IMR-90 (cell line): ENCODE data around the gene KCNAB3. TPM values are rescaled to one million over a fixed set of nuclear protein-coding genes. Genes with fewer than 3 reads are reported as not detected.

Experiments used
- ATAC-seq: fragments of 200-7000 bp; cut with Tn5 transposase; 2 replicates; pipeline ENCODE4 v1.9.1; 2020; ENCODE audit warnings: low read depth, mild to moderate bottlenecking, moderate library complexity
- BruUV-seq: library from RNA; stranded (reverse); fragments of 400-500 nt; replicated peaks from 2 replicates; lab custom pipeline; 2021; lab: Mats Ljungman, UMichigan
- CTCF ChIA-PET: fragments of 300-600 bp; formaldehyde crosslinking; extraction: SDS; loops from one replicate; lab custom pipeline; 2021; ENCODE audit warnings: antibody characterized with exemption; lab: Yijun Ruan, JAX
- POLR2A ChIA-PET: fragments of 300-600 bp; sonication (Branson Sonifier 250); formaldehyde crosslinking; loops from one replicate; lab custom pipeline; 2022; ENCODE audit warnings: antibody characterized with exemption; ENCODE audit not compliant: unreplicated experiment; lab: Charles Lee
- DNase-seq: peaks from one replicate; pipeline ENCODE4 v3.0.0; 2013
- H2AFZ ChIP-seq: replicated peaks from 2 replicates; pipeline ENCODE3; 2013; ENCODE audit warnings: low read length, mild to moderate bottlenecking; ENCODE audit not compliant: poor library complexity
- H2AK5ac ChIP-seq: 2 replicates; pipeline ENCODE4 v1.6.1; 2013; ENCODE audit warnings: low read depth, low read length, inconsistent platforms
- H2AK9ac ChIP-seq: replicated peaks from 2 replicates; pipeline ENCODE3; 2013; ENCODE audit warnings: mild to moderate bottlenecking, low read depth, low read length, moderate library complexity; ENCODE audit not compliant: poor library complexity
- H2BK120ac ChIP-seq: 2 replicates; pipeline ENCODE4 v1.6.1; 2013; ENCODE audit warnings: low read depth, low read length, inconsistent platforms
- H2BK15ac ChIP-seq: 3 replicates; pipeline ENCODE4 v1.6.1; 2013; ENCODE audit warnings: low read depth, low read length, inconsistent platforms
- H2BK20ac ChIP-seq: 2 replicates; pipeline ENCODE4 v1.6.1; 2013; ENCODE audit warnings: low read depth, mild to moderate bottlenecking, inconsistent platforms, low read length, moderate library complexity
- H2BK5ac ChIP-seq: 2 replicates; pipeline ENCODE4 v1.6.1; 2013; ENCODE audit warnings: mild to moderate bottlenecking, low read depth, low read length, inconsistent platforms; ENCODE audit not compliant: poor library complexity, severe bottlenecking
- H3K14ac ChIP-seq: replicated peaks from 2 replicates; pipeline ENCODE4 v1.6.1; 2013; ENCODE audit warnings: low read depth, low read length, inconsistent platforms
- H3K18ac ChIP-seq: 2 replicates; pipeline ENCODE4 v1.6.1; 2013; ENCODE audit warnings: low read depth, low read length, control low read depth
- H3K23ac ChIP-seq: 2 replicates; pipeline ENCODE4 v1.6.1; 2013; ENCODE audit warnings: low read depth, low read length, inconsistent platforms
- H3K27ac ChIP-seq: 2 replicates; pipeline ENCODE4 v1.5.1; 2013; ENCODE audit warnings: mild to moderate bottlenecking, control low read depth, low read length; ENCODE audit not compliant: insufficient read depth
- H3K27me3 ChIP-seq: 2 replicates; pipeline ENCODE4 v1.6.1; 2013; ENCODE audit warnings: low read length; ENCODE audit not compliant: control insufficient read depth, insufficient read depth
- H3K36me3 ChIP-seq: 2 replicates; pipeline ENCODE4 v1.6.1; 2013; ENCODE audit warnings: low read length, mixed read lengths; ENCODE audit not compliant: control insufficient read depth, insufficient read depth
- H3K4ac ChIP-seq: 2 replicates; pipeline ENCODE4 v1.6.1; 2013; ENCODE audit warnings: low read depth, low read length, inconsistent platforms
- H3K4me1 ChIP-seq: 2 replicates; pipeline ENCODE4 v1.6.1; 2013; ENCODE audit warnings: low read length, mixed read lengths; ENCODE audit not compliant: control insufficient read depth, insufficient read depth
- H3K4me2 ChIP-seq: 2 replicates; pipeline ENCODE4 v1.6.1; 2013; ENCODE audit warnings: low read depth, mild to moderate bottlenecking, control low read depth, low read length, moderate library complexity
- H3K4me3 ChIP-seq: 2 replicates; pipeline ENCODE4 v1.5.1; 2013; ENCODE audit warnings: low read depth, mild to moderate bottlenecking, control low read depth, low read length, moderate library complexity; ENCODE audit not compliant: insufficient read depth
- H3K56ac ChIP-seq: 2 replicates; pipeline ENCODE4 v1.6.1; 2013; ENCODE audit warnings: low read length, inconsistent platforms; ENCODE audit not compliant: insufficient read depth; ENCODE audit errors: extremely low read depth
- H3K79me1 ChIP-seq, 2 experiments: 2 replicates each; pipeline ENCODE4 v1.6.1; 2013; ENCODE audit warnings: low read length in 2 of 2, inconsistent platforms in 1 of 2, low read depth in 1 of 2
- H3K9ac ChIP-seq: 2 replicates; pipeline ENCODE4 v1.6.1; 2013; ENCODE audit warnings: low read depth, low read length, control low read depth
- H3K9me1 ChIP-seq: 2 replicates; pipeline ENCODE4 v1.6.1; 2013; ENCODE audit warnings: low read length, inconsistent platforms; ENCODE audit not compliant: insufficient read depth
- H3K9me3 ChIP-seq: 2 replicates; pipeline ENCODE4 v1.6.1; 2013; ENCODE audit warnings: low read length; ENCODE audit not compliant: control insufficient read depth, insufficient read depth
- H4K20me1 ChIP-seq: 2 replicates; pipeline ENCODE4 v1.6.1; 2013; ENCODE audit warnings: low read length, inconsistent platforms; ENCODE audit not compliant: insufficient read depth
- H4K5ac ChIP-seq: 2 replicates; pipeline ENCODE4 v1.6.1; 2013; ENCODE audit warnings: mild to moderate bottlenecking, low read depth, low read length, control low read depth
- H4K8ac ChIP-seq, 2 experiments: 2 replicates each; pipeline ENCODE4 v1.6.1; 2013; ENCODE audit warnings: low read depth in 2 of 2, low read length in 2 of 2, control low read depth in 1 of 2, inconsistent platforms in 1 of 2
- H4K91ac ChIP-seq: 2 replicates; pipeline ENCODE4 v1.6.1; 2013; ENCODE audit warnings: low read depth, low read length, inconsistent platforms; ENCODE audit not compliant: insufficient read depth
- CTCF ChIP-seq: conservative IDR thresholded peaks from 2 replicates; pipeline ENCODE4 v1.5.1; 2012; ENCODE audit warnings: mild to moderate bottlenecking, low read depth, low read length, improper control_type of control experiment
- FOS ChIP-seq: fragments of 150-350 bp; IDR thresholded peaks from 2 replicates; pipeline ENCODE4 v1.6.1; 2016; ENCODE audit warnings: low read depth, low read length
- RFX5 ChIP-seq: IDR thresholded peaks from 2 replicates; pipeline ENCODE4 v1.8.0; 2012; ENCODE audit warnings: low read depth, mild to moderate bottlenecking, low read length, moderate library complexity
- WGBS, 2 experiments: methylation state at CpG; one replicate each; pipeline versions ENCODE4 v1.1.5 to v1.1.7; 2013; ENCODE audit warnings: missing lambda C conversion rate in 2 of 2; ENCODE audit not compliant: insufficient read length in 1 of 2; ENCODE audit errors: extremely low coverage in 2 of 2; 5-methylcytosine and 5-hydroxymethylcytosine counted together
- dilution Hi-C: fragments of 300-500 bp; cut with HindIII; formaldehyde crosslinking; loops from one replicate; pipeline ENCODE4 v1.14.3; 2018; ENCODE audit warnings: low sequenced_read_pairs; ENCODE audit not compliant: unreplicated experiment
- in situ Hi-C: fragments of 300-500 bp; cut with MboI; formaldehyde crosslinking; loops from 3 replicates; pipeline ENCODE4 v1.14.3; 2019; ENCODE audit warnings: low sequenced_read_pairs, inconsistent platforms, mixed read lengths
- intact Hi-C: fragments of 100-400 bp; cut with micrococcal nuclease; formaldehyde crosslinking; loops from 2 replicates; pipeline ENCODE4 v1.10.0; 2022
- polyA plus RNA-seq, 3 experiments: library from polyadenylated mRNA; depleted of rRNA; stranded (reverse); fragments of >200 nt; gene quantifications; 2 replicates each; pipeline ENCODE4 v1.2.3, GENCODE V29; 2012; ENCODE audit warnings: low replicate concordance in 1 of 3
- total RNA-seq: library from RNA; depleted of rRNA; stranded (reverse); fragments of >200 nt; gene quantifications from 2 replicates; pipeline ENCODE4 v1.2.3, GENCODE V29; 2012

KCNAB3 gene
- total and polyA plus RNA-seq, 2 of the 4 experiments (the other 2 are of a cell fraction) = 0.36 to 4.2 TPM

- WGBS, 2 experiments = 97% methylated on average over 26 of the region's 29 CpGs; no CpG with 5 or more reads in 1 of the 2 experiments
- peaks cover 77% of the 10 kb centered on the region for H3K36me3 ChIP-seq
- no peak overlapping the region for H2BK20ac ChIP-seq
- H4K5ac ChIP-seq = no peak overlapping the region
- H3K4me3 ChIP-seq = no peak overlapping the region
- H2BK120ac ChIP-seq = no peak overlapping the region
- no peak overlapping the region for H3K4me2 ChIP-seq
- in situ Hi-C loops (no loop called here), dilution Hi-C loops (no loop called here), intact Hi-C loops (no loop called here)
- ChIA-PET CTCF (no interaction called here), POLR2A (no interaction called here)
- no peak overlapping the region for H4K91ac ChIP-seq
- no peak overlapping the region for H2AFZ ChIP-seq
- H3K9me3 ChIP-seq = no peaks in the 10 kb centered on the region
- H3K23ac ChIP-seq = no peak overlapping the region
- ATAC-seq = no peak
- no peak for DNase-seq
- no peaks in the 10 kb centered on the region for H3K9me1 ChIP-seq
- H3K18ac ChIP-seq = no peak overlapping the region
- H3K79me1 ChIP-seq = no peaks in the 10 kb centered on the region; a peak in 1 of 4 replicates
- H2AK9ac ChIP-seq = no peak overlapping the region
- H3K9ac ChIP-seq = no peak overlapping the region
- no peak overlapping the region for H2AK5ac ChIP-seq
- no peaks in the 10 kb centered on the region for H3K4me1 ChIP-seq
- H2BK15ac ChIP-seq = no peak overlapping the region
- H4K8ac ChIP-seq = no peak overlapping the region
- H3K27me3 ChIP-seq = no peaks in the 10 kb centered on the region
- peaks cover 2% of the 10 kb centered on the region; the same call in 1 of the 2 replicates for H4K20me1 ChIP-seq
- no TSS peak for BruUV-seq
- no peak for TF ChIP-seq RFX5
- no peak for TF ChIP-seq FOS
- no peak for TF ChIP-seq CTCF
- no peak overlapping the region for H3K4ac ChIP-seq
- H3K27ac ChIP-seq = no peak overlapping the region
- H3K56ac ChIP-seq = no peak overlapping the region
- no peak overlapping the region for H2BK5ac ChIP-seq
- H3K14ac ChIP-seq = no peak overlapping the region
Observed at GRCh38 chr17:7909089-7909488, 20.6 kb downstream of the KCNAB3 start.
